Limb (tissue), 2 donors: ENCODE results near the gene FCER1G.
"Not testable (repeated sequence)": the region's sequence is repeated elsewhere in the genome, so short reads cannot be mapped to it uniquely, and the experiment has no call there.

Experiments used
- DNase-seq, 2 donors: peaks; one replicate each; pipeline ENCODE4 v3.0.0-alpha.2; 2016; ENCODE audit errors: extremely low spot score in 2 of 2

The FCER1G gene

GRCh38 chr1:161228032-161228431 lies 12.9 kb downstream of the FCER1G start:
- no peak for DNase-seq

- no peak for DNase-seq
Measured at GRCh38 chr1:161229896-161230295, 14.8 kb downstream of the FCER1G start.

- DNase-seq: no peak
Measured at GRCh38 chr1:161230762-161231161, 15.7 kb downstream of the FCER1G start.

- DNase-seq: no peak
Measured at GRCh38 chr1:161233102-161233501, 18.0 kb downstream of the FCER1G start.

GRCh38 chr1:161235957-161236775 lies 21.1 kb downstream of the FCER1G start:
- DNase-seq: no peak

- DNase-seq: no peak
Measured at GRCh38 chr1:161238039-161238473, 23.0 kb downstream of the FCER1G start, which contains the start of gene NR1I3. NR1I3 (minus strand) TSS chr1:161238203; CDS start chr1:161236565, 1,638 bp downstream.

- DNase-seq: no peak
Measured at GRCh38 chr1:161241682-161242081, 26.6 kb downstream of the FCER1G start.

- DNase-seq: no peak
Measured at GRCh38 chr1:161242313-161242712, 27.2 kb downstream of the FCER1G start.

GRCh38 chr1:161244888-161245287 lies 29.8 kb downstream of the FCER1G start:
- DNase-seq: no peak

- DNase-seq: not testable (repeated sequence)
Measured at GRCh38 chr1:161250100-161250499, 35.0 kb downstream of the FCER1G start.

GRCh38 chr1:161250829-161251228 lies 35.7 kb downstream of the FCER1G start:
- no peak for DNase-seq

- DNase-seq: no peak
Measured at GRCh38 chr1:161251579-161251978, 36.5 kb downstream of the FCER1G start.

- not testable (repeated sequence) for DNase-seq
Measured at GRCh38 chr1:161255302-161255701, 40.2 kb downstream of the FCER1G start.

GRCh38 chr1:161255955-161256520 lies 40.9 kb downstream of the FCER1G start:
- not testable (repeated sequence) for DNase-seq

GRCh38 chr1:161257109-161257508 lies 42.0 kb downstream of the FCER1G start:
- DNase-seq: not testable (repeated sequence)

GRCh38 chr1:161258439-161259344 lies 43.6 kb downstream of the FCER1G start, which contains the start of gene PCP4L1:
PCP4L1 (plus strand) TSS chr1:161258745; CDS start chr1:161258975, 230 bp downstream.
- peak; percentile 21 to 66 for DNase-seq

- no peak for DNase-seq
Measured at GRCh38 chr1:161259345-161259702, 44.2 kb downstream of the FCER1G start.

- no peak for DNase-seq
Measured at GRCh38 chr1:161259765-161260164, 44.7 kb downstream of the FCER1G start.

GRCh38 chr1:161260376-161261260 lies 45.5 kb downstream of the FCER1G start:
- DNase-seq: no peak
